NCI-H1694 (cell line): ENCODE measurements around the gene BBIP1.
"Not testable (repeated sequence)": the region's sequence is repeated elsewhere in the genome, so short reads cannot be mapped to it uniquely, and the experiment has no call there.

Source experiments
- DNase-seq: peaks from one replicate; lab custom pipeline; 2025; lab: John Stamatoyannopoulos, UW

Gene BBIP1

DNA sequence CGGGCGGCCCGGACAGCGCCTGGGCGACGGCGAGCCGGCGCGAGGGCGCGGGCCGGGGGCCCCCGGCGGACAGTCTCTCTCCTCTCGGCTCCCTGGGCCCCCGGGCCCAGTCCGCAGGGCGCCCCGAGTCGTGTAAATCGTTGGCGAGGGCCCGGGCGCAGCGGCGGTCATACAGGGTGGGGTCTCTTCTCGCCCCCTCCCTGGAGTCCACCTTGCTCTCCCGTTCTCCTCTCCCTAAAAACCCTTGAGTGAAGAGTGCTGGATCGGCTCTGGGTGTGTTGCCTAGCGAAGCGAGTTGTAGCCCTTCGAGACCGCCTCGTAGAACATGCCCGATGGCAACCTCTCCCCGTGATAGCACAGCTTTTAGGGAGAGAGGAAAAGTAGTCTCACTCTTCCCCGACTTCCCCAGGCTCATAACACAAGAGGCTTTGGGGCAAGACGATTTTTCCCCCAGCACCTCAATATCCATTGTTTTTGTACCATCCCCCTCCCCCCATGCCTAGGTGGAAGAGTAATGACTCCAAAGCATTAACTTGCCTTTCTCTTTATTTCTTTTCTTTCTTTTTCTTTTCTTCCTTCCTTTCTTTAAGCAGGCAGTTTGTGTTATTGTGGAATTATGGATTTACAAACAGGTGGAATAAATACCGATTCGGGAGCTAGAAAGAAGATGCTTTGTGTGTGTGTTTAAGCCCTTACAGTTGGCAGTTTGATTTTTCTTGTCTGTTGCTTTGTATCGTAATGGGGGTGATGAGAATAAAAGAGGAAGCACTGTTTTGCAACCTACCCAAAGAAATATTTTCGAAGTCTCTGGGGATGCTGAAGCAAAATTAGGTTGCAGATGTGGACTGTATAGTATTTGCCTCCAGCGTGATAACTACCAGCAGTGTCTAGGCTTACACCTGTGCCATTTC is 1.2 kb upstream of the BBIP1 start:
- DNase-seq = peak; percentile 23

DNA sequence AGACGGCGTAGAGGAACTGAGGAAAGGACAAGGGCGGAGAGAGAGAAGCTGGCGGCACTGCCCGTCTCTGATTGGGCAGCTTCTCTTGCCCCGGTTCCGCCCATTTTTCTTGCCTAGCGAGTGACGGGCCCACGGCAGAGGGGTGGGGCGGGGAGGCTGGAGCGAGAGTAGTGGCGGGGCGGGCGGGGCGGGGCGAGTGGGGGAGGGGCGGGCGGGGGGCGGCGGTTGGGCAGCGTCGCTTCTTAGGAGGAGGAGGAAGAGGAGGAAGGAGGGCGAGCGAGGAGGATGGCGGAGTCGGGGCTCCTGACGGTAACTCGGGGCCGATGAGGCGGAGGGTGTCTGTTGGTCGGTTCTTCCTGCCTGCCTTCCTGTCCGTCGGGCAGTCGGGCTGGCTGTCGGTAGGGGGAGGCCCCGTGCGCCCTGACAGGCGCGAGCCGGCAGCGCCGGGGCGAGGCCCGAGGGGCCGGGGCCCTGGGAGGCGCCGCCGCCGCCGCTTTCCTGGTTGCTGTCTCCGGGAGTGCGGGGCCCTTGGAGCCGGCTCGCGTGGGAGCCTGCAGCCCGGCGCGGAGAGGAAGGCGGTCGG is 460 bp upstream of the BBIP1 start, which contains the start of gene SHOC2:
Gene SHOC2 (plus strand): TSS at position 256 of the 583 bp plus-strand sequence. CDS start 44,755 bp downstream, outside the sequence.
- peak; percentile 40 for DNase-seq

DNA sequence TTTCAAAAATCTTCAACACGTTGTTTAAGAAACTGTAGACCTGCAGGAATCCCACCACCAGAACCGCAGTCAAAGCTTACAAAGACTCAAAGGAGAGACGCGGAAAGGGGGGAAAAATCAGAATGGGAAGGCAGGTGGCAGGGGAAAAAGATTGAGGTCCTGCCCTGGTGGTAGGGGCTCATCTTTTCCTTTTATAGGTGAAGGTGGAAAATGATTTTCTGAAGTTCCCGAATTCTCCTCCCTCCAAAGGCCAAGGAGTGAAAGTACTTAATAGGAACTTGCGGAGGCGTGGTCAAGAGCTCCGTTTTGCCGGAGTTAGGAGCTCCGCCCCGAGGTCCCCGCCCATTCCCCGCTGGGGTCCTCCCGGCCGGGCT is 724 bp downstream of the BBIP1 start:
- DNase-seq = peak; percentile 44

DNA sequence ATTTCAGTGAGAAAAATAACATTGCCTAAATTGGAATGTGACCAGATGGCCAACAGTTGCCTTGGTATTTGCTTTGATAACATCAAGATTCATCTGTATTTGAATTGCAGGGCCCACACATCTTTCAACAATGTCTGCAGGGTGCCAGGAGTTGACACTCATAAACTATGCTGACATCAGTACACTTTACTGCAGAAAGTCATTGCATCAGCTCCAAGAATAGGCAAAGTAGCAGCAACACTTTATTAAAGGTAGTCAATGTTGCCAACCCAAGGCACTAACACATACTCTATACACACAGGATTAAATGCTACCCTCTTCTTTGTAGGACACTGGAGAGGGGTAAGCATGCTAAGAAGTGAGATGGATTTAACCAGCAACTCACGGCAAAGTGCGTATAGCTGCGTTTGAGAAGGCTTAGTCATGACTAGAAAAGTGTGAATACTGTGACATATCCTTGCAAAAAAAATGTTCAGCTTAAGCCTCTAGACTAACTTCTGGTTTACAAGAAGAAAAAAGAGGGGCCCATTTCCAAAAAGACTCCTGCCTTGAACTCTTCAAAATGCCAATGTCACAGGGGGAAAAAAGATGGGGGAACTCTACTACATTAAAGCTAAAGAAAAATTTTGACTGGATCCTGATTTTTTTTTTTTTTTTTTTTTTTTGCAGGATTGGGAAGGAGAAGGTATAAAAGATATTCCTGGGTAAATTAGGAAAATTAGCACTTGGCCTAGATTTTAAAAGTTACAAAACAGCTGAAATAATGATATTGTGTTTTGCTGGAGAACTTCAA is 2.2 kb downstream of the BBIP1 start:
- no peak for DNase-seq

DNA sequence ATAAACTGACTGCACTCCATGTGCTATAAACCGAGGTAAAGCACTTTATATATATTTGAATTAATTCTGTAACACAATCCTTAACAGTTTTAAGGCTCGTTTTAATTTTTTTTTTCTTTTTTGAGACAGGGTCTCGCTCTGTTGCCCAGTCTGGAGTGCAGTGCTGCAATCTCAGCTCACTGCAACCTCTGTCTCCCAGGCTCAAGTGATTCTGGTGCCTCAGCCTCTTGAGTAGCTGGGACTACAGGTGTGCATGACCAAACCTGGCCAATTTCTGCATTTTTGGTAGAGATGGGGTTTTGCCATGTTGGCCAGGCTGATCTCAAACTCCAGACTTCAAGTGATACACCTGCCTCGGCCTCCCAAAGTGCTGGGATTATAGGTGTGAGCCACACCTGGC is 3.4 kb downstream of the BBIP1 start:
- not testable (repeated sequence) for DNase-seq

DNA sequence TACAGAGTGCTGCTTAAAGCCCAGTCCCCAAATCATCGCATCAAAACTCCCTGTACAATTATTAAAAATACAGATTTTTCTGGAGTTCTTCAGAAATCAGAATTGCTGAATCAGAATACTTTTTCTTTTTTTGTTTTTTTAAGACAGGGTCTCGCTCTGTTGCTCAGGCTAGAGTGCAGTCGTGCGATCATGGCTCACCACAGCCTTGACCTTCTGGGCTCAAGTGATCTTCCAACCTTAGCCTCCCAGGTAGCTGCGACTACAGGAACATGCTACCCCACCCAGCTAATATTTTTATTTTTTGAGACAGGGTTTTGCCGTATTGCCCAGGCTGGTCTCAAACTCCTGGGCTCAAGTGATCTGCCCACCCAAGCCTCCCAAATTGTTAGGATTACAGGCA is 3.9 kb downstream of the BBIP1 start:
- DNase-seq = no peak

DNA sequence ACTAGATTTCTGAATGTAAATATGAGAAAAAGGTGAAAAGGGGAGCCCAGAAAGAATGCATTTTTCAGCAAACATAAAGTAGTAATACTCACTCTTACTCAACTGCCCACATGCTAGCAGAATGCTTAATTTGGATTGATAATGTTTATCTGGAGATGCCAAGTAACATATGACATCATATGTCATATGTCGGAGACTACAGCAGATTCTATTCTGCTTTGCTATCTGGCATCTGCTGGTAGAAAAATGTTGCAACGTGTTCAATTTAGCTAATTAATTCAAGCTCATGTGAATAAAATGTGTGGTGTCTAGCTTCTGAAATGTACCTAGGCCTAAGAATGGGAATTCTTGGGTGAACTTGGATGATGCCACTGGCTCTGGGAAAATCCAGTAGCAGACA is 4.5 kb downstream of the BBIP1 start:
- DNase-seq = no peak

DNA sequence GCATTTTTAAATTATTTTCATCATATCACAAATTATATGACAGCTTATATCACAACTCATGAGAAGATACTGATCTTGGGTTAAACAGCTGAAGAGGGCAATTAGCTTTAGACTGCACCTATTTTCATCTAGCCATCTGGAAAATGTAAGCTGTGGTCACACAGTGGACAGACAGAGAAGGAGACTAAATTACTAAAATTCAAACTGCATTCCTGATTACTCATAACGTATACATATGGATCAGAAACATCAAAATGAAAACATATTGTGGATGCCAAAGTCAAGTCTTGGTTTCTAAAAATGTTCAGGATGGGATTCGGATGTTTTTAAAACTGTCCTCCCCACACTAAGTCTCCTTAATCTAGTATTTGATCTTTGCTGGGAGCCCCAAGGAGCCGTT is 6.6 kb downstream of the BBIP1 start:
- no peak for DNase-seq

DNA sequence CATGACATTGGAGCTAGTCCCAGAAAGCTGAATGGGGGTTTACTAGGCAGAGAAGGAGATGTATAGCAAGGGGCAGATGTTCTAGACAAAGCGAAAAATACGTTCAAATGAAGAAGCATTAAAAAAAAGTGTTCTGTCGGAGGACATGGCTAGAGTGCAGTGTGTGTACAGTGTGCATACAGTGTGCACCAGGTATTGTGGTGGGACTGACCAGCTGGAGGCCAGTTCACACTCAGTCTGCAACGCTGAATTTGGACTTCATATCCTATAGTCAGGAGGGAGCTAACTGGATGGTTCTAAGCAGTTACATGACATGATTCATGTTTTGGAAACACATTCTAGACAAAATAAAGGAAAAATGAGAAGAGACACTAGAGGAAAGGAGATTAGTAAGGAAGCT is 8.8 kb downstream of the BBIP1 start:
- no peak for DNase-seq

DNA sequence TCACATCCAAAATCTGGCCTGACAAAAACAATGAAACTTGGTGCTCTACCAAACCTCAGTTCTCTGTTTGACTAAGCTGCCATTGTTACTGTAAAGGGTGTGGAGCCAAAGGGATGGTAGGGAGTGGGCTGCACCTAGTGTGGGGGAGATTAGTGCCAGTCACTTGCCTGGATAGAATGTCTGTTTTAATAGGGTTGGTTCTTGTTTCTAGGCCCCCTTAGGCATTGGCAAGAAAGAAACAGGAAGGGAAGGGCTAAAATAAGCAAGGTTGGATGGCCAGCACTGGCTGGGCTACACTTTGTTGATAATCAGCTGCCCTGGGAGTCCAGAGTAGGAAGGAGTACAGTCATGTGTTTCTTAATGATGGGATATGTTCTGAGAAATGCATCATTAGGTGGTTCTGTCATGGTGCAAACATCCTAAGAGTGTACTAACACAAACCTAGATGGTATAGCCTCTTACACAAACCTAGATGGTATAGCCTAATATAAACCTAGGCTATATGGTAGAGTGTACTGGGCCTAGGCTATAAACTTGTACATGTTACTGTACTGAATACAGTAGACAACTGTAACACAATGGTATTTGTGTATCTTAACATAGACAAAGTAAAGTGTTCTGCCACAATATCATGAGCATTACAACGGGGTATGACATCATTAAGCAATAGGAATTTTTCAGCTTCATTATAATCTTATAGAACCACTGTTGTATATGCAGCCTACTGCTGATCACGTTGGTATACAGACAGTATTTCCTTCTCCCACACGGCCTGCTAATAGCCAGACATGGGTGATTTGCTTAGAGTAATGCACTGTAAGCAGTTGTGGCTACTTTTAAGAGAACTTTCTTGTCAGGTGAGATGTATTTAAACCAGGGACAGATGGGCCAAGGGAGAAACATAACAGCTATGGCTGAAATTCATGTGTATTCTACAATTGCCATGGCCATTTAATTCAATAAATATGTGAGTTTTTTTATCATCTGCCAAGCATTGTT is 15.4 kb downstream of the BBIP1 start:
- no peak for DNase-seq

DNA sequence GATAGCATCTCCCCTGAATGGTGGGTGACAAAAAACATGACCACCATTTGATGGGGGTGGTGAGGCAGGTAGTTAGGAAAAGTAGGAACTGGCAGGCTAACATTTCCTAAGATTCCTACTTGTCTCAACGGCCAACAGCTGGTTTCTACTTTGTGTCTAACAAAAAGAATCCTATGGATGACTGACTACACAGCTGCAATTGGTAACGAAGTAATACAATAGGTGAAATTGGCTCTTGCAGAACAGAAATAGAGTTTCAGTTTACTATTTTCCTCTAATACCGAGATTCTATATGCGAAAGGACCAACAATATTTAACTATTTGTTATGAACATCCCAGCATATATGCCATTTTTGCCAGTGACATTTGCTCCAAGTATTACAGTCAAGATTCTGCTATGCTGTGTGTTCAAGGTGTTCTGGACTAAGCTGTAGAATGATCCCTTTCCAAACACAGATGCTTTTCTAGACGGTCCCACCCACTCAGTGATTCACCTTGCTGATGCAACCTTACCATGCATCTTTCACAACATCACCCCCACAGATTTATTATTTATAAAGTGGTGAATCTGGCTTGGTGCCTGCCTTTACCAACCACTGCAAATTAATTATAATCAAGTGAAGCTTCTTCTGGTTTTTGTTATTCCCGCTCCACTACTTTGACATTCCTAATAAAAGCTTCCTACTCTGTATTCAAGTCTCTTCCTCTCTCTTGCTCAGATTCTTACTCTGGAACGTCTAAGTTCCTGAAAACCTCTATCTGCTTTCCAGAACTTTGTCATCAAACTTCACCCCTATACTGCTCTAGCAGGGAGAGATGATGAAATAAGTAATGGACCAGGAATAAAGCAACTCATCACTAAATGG is 16.8 kb downstream of the BBIP1 start:
- no peak for DNase-seq

DNA sequence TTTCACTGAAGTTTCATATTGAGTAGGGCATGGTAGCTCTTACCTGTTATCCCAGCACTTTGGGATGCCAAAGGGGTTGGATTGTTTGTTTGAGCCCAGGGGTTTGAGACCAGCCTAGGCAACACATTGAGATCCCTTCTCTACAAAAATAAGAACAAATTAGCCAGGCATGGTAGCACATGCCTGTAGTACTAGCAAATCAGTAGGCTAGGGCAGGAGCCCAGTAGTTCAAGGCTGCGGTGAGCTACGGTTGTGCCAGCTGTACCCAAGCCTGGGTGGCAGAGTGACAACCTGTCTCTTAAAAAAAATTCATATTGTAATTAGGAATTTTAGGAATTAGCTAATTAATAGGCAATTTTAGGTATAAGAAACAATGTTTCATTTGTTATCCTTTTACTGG is 18.0 kb downstream of the BBIP1 start:
- DNase-seq = no peak

DNA sequence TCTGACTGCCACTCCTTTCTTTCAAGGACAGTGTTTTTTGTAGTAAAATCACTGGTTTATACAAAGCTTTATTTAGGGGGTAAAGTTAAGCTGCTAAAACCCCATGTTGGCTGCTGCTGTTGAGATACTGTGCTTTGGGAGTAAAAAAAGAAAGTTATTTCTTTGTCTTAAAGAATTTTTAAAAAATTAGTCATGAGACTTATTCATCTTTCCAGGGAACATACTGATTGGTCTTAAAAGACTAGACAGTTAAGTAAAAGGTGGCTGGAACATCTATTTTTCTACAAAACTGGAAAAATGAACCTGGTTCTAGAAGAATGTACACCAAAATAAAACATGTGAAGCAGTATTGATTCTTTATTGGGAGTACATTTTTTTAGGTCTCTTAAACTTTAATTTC is 20.6 kb downstream of the BBIP1 start:
- no peak for DNase-seq

DNA sequence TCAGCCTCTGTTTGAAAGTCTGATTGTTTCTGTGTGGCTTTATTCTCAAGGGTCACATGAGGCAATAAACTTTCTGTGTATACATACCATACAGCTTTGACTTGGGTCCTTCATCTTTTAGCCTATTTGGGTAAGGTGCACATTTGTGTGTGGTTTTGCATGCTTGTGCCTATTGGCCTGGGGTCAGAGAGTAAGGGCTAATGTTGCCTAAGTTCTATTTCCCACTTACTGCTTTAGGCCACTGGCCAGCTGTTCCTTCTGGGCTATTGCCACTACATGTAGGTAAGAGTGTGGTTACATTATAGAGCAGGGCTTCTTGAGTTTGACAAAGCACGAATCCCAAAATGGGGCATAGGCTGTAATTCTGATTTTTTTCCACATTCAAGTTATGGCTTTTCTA is 21.8 kb downstream of the BBIP1 start:
- DNase-seq = no peak

DNA sequence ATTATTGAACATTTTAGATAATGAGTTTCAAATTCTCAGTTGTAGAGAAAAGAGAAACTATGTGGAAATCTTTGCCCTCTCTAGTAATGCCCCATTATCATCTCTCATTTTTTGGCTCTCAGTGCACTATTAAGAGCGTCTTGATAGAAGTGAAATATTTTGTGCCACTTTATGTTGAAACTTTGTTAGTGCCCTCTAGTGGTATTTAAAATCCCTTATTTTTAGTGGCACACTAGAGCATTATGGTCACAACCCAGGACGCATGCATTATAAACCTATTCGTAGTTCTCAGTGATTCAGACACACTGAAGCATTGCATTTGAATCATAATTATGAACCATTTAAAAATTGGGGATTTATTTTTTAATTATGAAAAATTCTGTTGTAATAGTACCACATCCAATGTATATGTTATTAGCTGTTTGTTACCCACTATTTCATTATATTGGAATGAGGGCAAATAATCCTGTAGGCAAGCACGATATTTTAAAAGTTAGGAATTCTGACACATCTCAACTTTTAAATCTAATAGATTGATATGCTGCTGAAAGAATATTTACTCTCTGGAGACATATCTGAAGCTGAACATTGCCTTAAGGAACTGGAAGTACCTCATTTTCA is 25.3 kb downstream of the BBIP1 start:
- DNase-seq = peak; percentile 47

DNA sequence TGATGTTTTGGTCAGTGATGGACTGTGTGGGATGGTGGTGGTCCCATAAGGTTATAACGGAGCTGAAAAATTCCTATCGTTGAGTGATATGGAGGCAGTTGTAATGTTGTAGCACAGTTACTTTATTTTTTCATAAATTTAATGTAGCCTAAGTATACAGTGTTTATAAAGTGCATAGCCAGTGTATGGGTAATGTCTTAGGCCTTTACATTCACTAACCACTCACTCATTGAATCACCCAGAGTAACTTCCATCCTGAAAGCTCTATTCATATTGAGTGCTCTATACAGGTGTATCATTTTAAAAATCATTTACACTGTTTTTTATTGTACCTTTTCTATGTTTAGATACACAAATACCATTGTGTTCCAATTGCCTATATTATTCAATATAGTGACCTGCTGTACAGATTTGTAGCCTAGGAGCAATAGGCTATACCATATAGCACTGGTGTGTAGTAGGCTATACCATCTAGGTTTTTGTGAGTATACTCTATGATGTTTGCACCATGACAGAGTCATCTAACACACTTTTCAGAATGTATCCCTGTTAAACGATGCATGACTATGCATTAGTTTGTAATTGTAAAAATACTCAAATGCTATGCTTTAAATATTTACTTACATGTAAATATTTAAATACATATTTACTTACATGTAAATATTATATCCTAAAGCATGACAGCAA is 26.2 kb downstream of the BBIP1 start:
- DNase-seq = no peak

DNA sequence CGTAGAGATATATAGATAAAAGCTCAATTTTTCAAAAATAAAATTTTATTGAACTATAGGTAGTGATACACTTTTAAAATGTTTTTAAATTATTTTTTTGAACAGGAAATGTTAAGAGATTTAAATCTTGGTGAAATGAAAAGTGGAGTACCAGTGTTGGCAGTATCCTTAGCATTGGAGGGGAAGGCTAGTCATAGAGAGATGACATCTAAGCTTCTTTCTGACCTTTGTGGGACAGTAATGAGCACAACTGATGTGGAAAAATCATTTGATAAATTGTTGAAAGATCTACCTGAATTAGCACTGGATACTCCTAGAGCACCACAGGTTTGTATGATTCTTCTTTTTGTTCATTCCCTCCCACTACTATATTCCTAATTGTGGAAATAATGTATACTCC is 31.4 kb downstream of the BBIP1 start:
- no peak for DNase-seq

DNA sequence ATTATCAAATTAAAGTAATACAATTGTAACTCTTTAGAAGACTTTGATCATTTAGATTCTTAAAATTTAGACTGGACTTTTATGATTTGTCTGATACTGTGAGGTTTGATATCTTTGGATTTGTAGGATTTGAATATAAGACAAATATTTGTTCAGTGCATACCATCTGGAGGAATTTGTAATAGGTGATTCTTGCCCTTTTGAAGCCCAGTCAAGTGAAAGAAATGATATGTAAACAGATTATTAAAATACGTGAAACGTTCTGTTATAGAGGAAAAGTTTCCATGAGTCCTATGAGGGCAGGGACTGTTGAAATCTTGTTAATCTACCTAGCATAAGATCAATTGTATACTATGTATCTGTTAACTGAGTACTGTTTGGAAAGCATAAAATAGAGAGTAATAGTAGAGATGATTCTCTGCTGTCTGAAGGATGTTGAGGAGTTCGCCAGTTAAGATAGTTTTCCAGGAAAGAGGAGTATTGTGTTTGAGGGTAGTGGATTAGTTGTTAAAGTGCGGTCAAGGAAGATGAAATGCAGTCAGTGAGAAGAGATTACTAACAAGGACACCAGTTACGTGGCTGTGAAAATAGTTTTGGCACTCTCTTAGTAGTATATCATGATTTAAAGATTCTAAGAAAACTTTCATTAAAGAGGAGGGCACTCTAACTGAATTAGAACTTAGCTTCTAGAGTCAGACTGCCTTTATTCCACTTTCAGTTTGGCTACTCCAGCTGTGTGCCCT is 32.9 kb downstream of the BBIP1 start:
- DNase-seq = no peak

DNA sequence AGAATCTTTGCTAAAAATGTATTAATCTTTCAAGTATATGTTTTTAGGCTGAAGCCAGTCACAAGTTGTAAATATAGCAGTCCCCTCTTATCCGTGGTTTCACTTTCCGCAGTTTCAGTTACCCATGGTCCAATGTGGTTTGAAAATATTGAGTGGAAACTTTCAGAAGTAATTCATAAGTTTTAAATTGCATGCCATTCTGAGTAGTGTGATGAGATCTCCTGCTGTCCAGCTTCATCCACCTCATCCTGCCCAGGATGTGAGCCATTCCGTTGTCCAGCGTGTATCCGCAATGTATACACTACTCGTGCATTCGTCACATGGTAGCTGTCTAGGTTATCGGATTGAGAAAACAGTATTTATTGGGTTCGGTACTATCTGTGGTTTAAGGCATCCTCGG is 35.1 kb downstream of the BBIP1 start:
- no peak for DNase-seq
